PC-9 (cell line): ENCODE data around the gene RECQL5. TPM values are rescaled to one million over a fixed set of nuclear protein-coding genes. Genes with fewer than 3 reads are reported as not detected.
"Not testable (repeated sequence)": the region's sequence is repeated elsewhere in the genome, so short reads cannot be mapped to it uniquely, and the experiment has no call there.

ENCODE experiments used
- BruUV-seq: library from RNA; stranded (reverse); fragments of 400-500 nt; replicated peaks from 2 replicates; lab custom pipeline; 2021; lab: Mats Ljungman, UMichigan
- CTCF ChIA-PET: fragments of 300-600 bp; sonication (Branson Sonifier 250); formaldehyde crosslinking; loops from one replicate; lab custom pipeline; 2022; ENCODE audit warnings: antibody characterized with exemption; lab: Charles Lee
- POLR2A ChIA-PET: fragments of 300-600 bp; sonication (Branson Sonifier 250); formaldehyde crosslinking; loops from one replicate; lab custom pipeline; 2022; ENCODE audit warnings: antibody characterized with exemption; ENCODE audit not compliant: unreplicated experiment; lab: Charles Lee
- DNase-seq, 2 experiments: peaks; one replicate each; pipeline versions ENCODE4 v3.0.0 to v3.0.0-alpha.2; 2015 to 2022; ENCODE audit warnings: mixed read lengths in 1 of 2
- H2AFZ ChIP-seq: fragments of 200-600 bp; sonication (generic); 2 replicates; pipeline ENCODE4 v1.8.1; 2017; ENCODE audit warnings: antibody characterized with exemption
- H3F3A ChIP-seq: fragments of 200-600 bp; sonication (generic); 2 replicates; pipeline ENCODE4 v1.8.1; 2017; ENCODE audit warnings: antibody characterized with exemption, mild to moderate bottlenecking, low read depth; ENCODE audit not compliant: insufficient read depth
- H3K27ac ChIP-seq: fragments of 200-600 bp; sonication (generic); 2 replicates; pipeline ENCODE4 v1.6.1; 2016; ENCODE audit warnings: mixed run types
- H3K27me3 ChIP-seq: fragments of 200-600 bp; sonication (generic); 2 replicates; pipeline ENCODE4 v1.6.1; 2016; ENCODE audit warnings: low read depth, mixed run types; ENCODE audit not compliant: insufficient read depth
- H3K36me3 ChIP-seq: fragments of 200-600 bp; sonication (generic); 2 replicates; pipeline ENCODE4 v1.6.1; 2016; ENCODE audit warnings: low read depth, mixed run types
- H3K4me1 ChIP-seq: fragments of 200-600 bp; sonication (generic); replicated peaks from 2 replicates; pipeline ENCODE4 v1.6.1; 2016; ENCODE audit warnings: mixed run types; ENCODE audit not compliant: insufficient read depth
- H3K4me2 ChIP-seq: fragments of 200-600 bp; sonication (generic); 2 replicates; pipeline ENCODE4 v1.6.1; 2017; ENCODE audit warnings: mixed run types
- H3K4me3 ChIP-seq: fragments of 200-600 bp; sonication (generic); 2 replicates; pipeline ENCODE4 v1.6.1; 2016; ENCODE audit warnings: mixed run types
- H3K79me2 ChIP-seq: fragments of 200-600 bp; sonication (generic); 2 replicates; pipeline ENCODE4 v1.6.1; 2017; ENCODE audit warnings: low read depth, mixed run types
- H3K9me2 ChIP-seq: fragments of 200-600 bp; sonication (generic); 2 replicates; pipeline ENCODE4 v1.8.1; 2017; ENCODE audit warnings: mild to moderate bottlenecking; ENCODE audit not compliant: insufficient read depth
- H3K9me3 ChIP-seq: fragments of 200-600 bp; sonication (generic); 2 replicates; pipeline ENCODE4 v1.8.1; 2016; ENCODE audit warnings: low read depth; ENCODE audit not compliant: insufficient read depth
- H4K20me1 ChIP-seq: fragments of 200-600 bp; sonication (generic); 2 replicates; pipeline ENCODE4 v1.8.1; 2017; ENCODE audit not compliant: insufficient read depth
- EZH2 ChIP-seq: fragments of 200-600 bp; sonication (generic); IDR thresholded peaks from 2 replicates; pipeline ENCODE4 v1.8.0; 2017; ENCODE audit warnings: antibody characterized with exemption, low read depth
- intact Hi-C: fragments of 100-400 bp; cut with micrococcal nuclease; formaldehyde crosslinking; loops from one replicate; pipeline ENCODE4 v1.10.0; 2022; ENCODE audit not compliant: unreplicated experiment
- total RNA-seq: library from RNA; stranded (reverse); gene quantifications from 2 replicates; pipeline ENCODE4 v1.2.3, GENCODE V29; 2021
- TF ChIP-seq, protein P1 (sequence below): fragments of 200-600 bp; sonication (generic); conservative IDR thresholded peaks from 2 replicates; pipeline ENCODE4 v1.6.1; 2017; ENCODE audit warnings: mixed run types, antibody characterized with exemption, mild to moderate bottlenecking, moderate library complexity

The RECQL5 gene
- total RNA-seq, 1 experiment from 2014 or later, result 41.0 TPM

DNA sequence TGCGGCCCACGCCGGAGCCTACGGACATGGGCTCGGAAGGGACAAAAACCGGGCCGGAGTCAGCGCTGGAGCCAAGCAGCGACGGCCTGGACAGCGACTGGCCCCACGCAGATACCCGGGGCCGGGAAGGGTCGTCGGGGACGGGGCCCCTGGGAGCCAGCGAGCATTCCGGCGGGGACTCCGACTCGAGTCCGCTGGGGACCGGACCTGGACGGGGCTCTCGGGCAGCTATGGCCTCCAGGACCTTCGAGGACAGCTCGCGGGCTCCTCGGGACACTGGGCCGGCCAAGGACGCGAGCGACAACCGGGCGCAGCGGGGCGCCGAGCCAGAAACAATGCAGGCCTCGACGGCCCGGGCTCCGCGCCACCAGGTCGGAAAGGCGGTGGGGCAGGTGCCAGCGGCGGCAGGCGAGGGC, 78.3 kb downstream of the RECQL5 start:
- Histone ChIP-seq H3F3A (peaks cover 11% of the 10 kb centered on the region; the same call in 1 of the 2 replicates), H2AFZ (peak overlapping the region; percentile 39; the same call in 1 of the 2 replicates), H3K27ac (no peak overlapping the region), H3K4me3 (peak overlapping the region; percentile 35; the same call in 1 of the 2 replicates), H3K4me1 (no peaks in the 10 kb centered on the region), H4K20me1 (no peaks in the 10 kb centered on the region), H3K79me2 (no peaks in the 10 kb centered on the region), H3K36me3 (no peaks in the 10 kb centered on the region), H3K27me3 (no peaks in the 10 kb centered on the region), H3K9me2 (no peaks in the 10 kb centered on the region), H3K4me2 (peak overlapping the region; percentile 66), H3K9me3 (no peaks in the 10 kb centered on the region)
- DNase-seq, result no peak
- POLR2A ChIA-PET, result interaction anchor here (0.5 kb wide), 1 partner anchor 57 kb away, joined by 3 read pairs; no protein-coding TSS in a partner anchor
- CTCF ChIA-PET, result interaction anchor here (0.5 kb wide), 1 partner anchor 350 kb away, joined by 3 read pairs; no protein-coding TSS in a partner anchor
- no TSS peak for BruUV-seq
- TF ChIP-seq, protein P1, sequence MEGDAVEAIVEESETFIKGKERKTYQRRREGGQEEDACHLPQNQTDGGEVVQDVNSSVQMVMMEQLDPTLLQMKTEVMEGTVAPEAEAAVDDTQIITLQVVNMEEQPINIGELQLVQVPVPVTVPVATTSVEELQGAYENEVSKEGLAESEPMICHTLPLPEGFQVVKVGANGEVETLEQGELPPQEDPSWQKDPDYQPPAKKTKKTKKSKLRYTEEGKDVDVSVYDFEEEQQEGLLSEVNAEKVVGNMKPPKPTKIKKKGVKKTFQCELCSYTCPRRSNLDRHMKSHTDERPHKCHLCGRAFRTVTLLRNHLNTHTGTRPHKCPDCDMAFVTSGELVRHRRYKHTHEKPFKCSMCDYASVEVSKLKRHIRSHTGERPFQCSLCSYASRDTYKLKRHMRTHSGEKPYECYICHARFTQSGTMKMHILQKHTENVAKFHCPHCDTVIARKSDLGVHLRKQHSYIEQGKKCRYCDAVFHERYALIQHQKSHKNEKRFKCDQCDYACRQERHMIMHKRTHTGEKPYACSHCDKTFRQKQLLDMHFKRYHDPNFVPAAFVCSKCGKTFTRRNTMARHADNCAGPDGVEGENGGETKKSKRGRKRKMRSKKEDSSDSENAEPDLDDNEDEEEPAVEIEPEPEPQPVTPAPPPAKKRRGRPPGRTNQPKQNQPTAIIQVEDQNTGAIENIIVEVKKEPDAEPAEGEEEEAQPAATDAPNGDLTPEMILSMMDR, result no peak
- intact Hi-C loops, result loop anchor here (1.0 to 5.0 kb wide), 3 partner anchors 41 to 72 kb away; partner anchors contain the start of genes LLGL2 and TSEN54

DNA sequence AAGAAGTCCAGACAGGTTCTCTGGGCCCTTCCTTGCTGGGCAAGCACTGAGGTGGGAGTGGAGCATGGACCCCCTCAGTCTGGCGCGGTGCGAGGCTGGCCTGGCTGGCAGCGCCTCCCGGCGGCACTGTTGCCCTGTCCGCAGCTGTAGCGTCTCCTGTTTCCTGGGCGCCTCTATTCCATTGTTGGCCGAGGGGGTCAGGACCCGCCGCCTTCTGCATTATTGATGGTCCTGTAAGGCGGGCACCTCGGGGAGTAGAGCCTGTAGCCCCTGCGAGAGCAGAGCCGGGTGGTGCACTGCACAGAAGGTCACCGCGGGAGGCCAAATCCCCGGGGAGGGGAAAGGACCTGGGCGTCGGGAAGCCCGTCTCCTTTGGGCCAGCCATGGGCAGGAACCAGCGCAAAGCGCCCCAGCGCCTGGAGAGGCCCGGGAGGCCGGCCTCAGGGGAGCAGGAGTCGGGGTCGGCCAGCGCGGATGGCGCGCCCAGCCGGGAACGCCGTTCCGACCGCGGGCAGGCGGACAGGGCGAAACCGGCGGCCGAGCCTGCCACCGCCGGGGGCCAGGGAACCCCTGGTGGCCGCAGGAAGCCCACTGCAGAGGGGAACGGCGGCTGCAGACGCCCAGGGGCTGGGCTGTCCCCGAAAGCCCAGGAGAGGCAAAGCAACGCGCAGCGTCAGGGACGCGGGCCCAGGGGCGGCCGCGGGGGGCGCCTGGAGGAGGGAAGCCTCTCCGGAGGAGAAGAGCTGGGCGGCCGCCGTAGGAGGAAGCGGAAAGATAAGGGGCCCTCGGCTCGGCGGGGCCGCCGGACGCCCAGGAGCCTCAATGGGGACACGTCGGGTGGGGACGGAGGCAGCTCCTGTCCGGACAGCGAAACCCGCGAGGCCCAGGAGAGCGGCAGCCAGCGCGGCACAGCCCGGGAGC, 79.0 kb downstream of the RECQL5 start, which contains the start of gene MYO15B:
Gene MYO15B, plus strand, starts transcription at position 126 of the 921 bp plus-strand sequence. Its CDS starts 258 bp downstream, at position 384.
- no peaks in the 10 kb centered on the region for H3K79me2 ChIP-seq
- H3K9me3 ChIP-seq, result no peaks in the 10 kb centered on the region
- DNase-seq, result no peak
- BruUV-seq, result TSS peak; percentile 19
- H3K27ac ChIP-seq, result no peak within 1 kb of the TSS
- ChIA-PET CTCF (interaction anchor here (0.5 kb wide), 1 partner anchor 350 kb away, joined by 3 read pairs; no protein-coding TSS in a partner anchor), POLR2A (interaction anchor here (0.5 kb wide), 1 partner anchor 56 kb away, joined by 3 read pairs; no protein-coding TSS in a partner anchor)
- intact Hi-C loops, result loop anchor here (2.0 to 5.0 kb wide), 2 partner anchors 41 to 63 kb away; partner anchors contain the start of gene LLGL2
- TF ChIP-seq, protein P1, result no peak
- TF ChIP-seq EZH2, result no peak
- H4K20me1 ChIP-seq, result no peaks in the 10 kb centered on the region
- H3K27me3 ChIP-seq, result no peaks in the 10 kb centered on the region
- H2AFZ ChIP-seq, result 0 out of 2 replicates have a peak within 1 kb of the TSS, but pooled peaks have one; percentile 39
- H3K4me2 ChIP-seq, result peak within 1 kb of the TSS; percentile 66
- H3K4me3 ChIP-seq, result peak within 1 kb of the TSS; percentile 35; the same call in 1 of the 2 replicates
- peaks cover 11% of the 10 kb centered on the region; the same call in 1 of the 2 replicates for H3F3A ChIP-seq
- H3K36me3 ChIP-seq, result no peaks in the 10 kb centered on the region
- no peaks in the 10 kb centered on the region for H3K4me1 ChIP-seq
- no peaks in the 10 kb centered on the region for H3K9me2 ChIP-seq

DNA sequence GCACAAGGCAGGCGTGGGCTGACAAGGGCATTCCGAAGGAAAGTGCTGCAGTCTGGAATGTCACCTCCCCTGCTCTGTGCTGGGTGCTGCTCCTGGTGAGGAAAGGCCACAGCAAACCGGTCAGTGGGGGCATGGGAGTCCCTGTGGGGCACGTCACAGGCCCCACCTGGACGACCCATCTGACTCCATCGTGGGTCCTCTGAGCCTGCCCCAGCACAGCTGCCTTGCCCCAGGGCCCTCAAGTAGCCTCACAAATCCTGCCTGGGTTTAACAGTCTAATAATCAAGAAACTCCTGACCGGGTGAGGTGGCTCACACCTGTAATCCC, 82.1 kb downstream of the RECQL5 start:
- no peaks in the 10 kb centered on the region for H3K9me3 ChIP-seq
- ChIA-PET POLR2A (no interaction called here), CTCF (interaction anchor here (1.2 kb wide), 1 partner anchor 17 kb away, joined by 3 read pairs; no protein-coding TSS in a partner anchor)
- no peak overlapping the region for H2AFZ ChIP-seq
- no peak overlapping the region for H3K4me2 ChIP-seq
- H3F3A ChIP-seq, result peaks cover 9% of the 10 kb centered on the region; the same call in 1 of the 2 replicates
- no TSS peak for BruUV-seq
- no peaks in the 10 kb centered on the region for H3K4me1 ChIP-seq
- no peaks in the 10 kb centered on the region for H3K79me2 ChIP-seq
- no peaks in the 10 kb centered on the region for H3K9me2 ChIP-seq
- no peaks in the 10 kb centered on the region for H3K36me3 ChIP-seq
- TF ChIP-seq, protein P1, result no peak
- no peak for TF ChIP-seq EZH2
- DNase-seq, result no peak
- no peaks in the 10 kb centered on the region for H4K20me1 ChIP-seq
- no peak overlapping the region for H3K4me3 ChIP-seq
- intact Hi-C loops, result loop anchor here (5.0 kb wide), 1 partner anchor 38 kb away; no protein-coding TSS in a partner anchor
- H3K27me3 ChIP-seq, result no peaks in the 10 kb centered on the region
- no peak overlapping the region for H3K27ac ChIP-seq

DNA sequence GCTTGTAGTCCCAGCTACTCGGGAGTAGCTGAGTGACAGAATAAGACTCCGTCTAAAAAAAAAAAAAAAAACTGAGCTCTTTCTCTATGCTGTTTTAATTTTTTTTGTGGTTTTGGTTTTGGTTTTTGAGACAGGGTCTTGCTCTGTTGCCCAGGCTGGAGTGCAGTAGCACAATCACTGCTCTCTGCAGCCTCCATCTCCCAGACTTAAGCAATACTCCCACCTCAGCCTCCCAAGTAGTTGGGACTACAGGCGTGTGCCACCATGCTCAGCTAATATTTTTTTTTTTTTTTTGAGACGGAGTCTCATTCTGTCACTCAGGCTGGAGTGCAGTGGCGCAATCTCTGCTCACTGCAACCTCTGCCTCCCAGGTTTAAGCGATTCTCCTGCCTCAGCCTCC, 83.8 kb downstream of the RECQL5 start:
- H3K9me3 ChIP-seq, H4K20me1 ChIP-seq, H3K79me2 ChIP-seq, DNase-seq, H3K9me2 ChIP-seq, H3K27ac ChIP-seq, H3K4me1 ChIP-seq, H2AFZ ChIP-seq, H3K27me3 ChIP-seq, H3K36me3 ChIP-seq, intact Hi-C loops, H3K4me3 ChIP-seq, H3K4me2 ChIP-seq, BruUV-seq, H3F3A ChIP-seq: not testable (repeated sequence)
- POLR2A ChIA-PET, result interaction anchor here (0.6 kb wide), 1 partner anchor 16 kb away, joined by 18 read pairs; no protein-coding TSS in a partner anchor
- CTCF ChIA-PET, result interaction anchor here (0.6 to 0.7 kb wide), 2 partner anchors 12 to 509 kb away, joined by 3 to 4 read pairs; no protein-coding TSS in a partner anchor
